ENCODE measurements around the gene STX10.

The STX10 gene

GRCh38 chr19:13138171-13138915, 11.8 kb downstream of the STX10 start:
- Histone ChIP-seq H3K9me3 (ENCODE audit: control insufficient read depth, insufficient read depth, low read length) (no peaks in the 10 kb centered on the region), H3K36me3 (ENCODE audit: insufficient read depth, low read length) (peaks cover 15% of the 10 kb centered on the region), H3K9ac (ENCODE audit: low read depth, low read length) (no peak overlapping the region), H3K4me1 (ENCODE audit: insufficient read depth, low read length) (no peaks in the 10 kb centered on the region; the same call in 1 of the 2 replicates)

- H3K4me1 ChIP-seq (ENCODE audit: insufficient read depth, low read length) = no peaks in the 10 kb centered on the region
- no peaks in the 10 kb centered on the region for H3K9me3 ChIP-seq (ENCODE audit: control insufficient read depth, insufficient read depth, low read length)
- no peak overlapping the region for H3K9ac ChIP-seq (ENCODE audit: low read depth, low read length)
- peaks cover 15% of the 10 kb centered on the region for H3K36me3 ChIP-seq (ENCODE audit: insufficient read depth, low read length)
Observed at GRCh38 chr19:13137290-13137794, 12.8 kb downstream of the STX10 start.

- Histone ChIP-seq H3K9ac (ENCODE audit: low read depth, low read length) (no peak overlapping the region), H3K36me3 (ENCODE audit: insufficient read depth, low read length) (peaks cover 15% of the 10 kb centered on the region), H3K4me1 (ENCODE audit: insufficient read depth, low read length) (no peaks in the 10 kb centered on the region), H3K9me3 (ENCODE audit: control insufficient read depth, insufficient read depth, low read length) (no peaks in the 10 kb centered on the region)
Observed at GRCh38 chr19:13135068-13136062, 14.8 kb downstream of the STX10 start.

- H3K4me1 ChIP-seq (ENCODE audit: insufficient read depth, low read length) = no peaks in the 10 kb centered on the region
- no peak overlapping the region for H3K9ac ChIP-seq (ENCODE audit: low read depth, low read length)
- H3K36me3 ChIP-seq (ENCODE audit: insufficient read depth, low read length) = peaks cover 15% of the 10 kb centered on the region
- no peaks in the 10 kb centered on the region for H3K9me3 ChIP-seq (ENCODE audit: control insufficient read depth, insufficient read depth, low read length)
Observed at GRCh38 chr19:13134626-13135025, 15.5 kb downstream of the STX10 start.

GRCh38 chr19:13133241-13133870, 16.8 kb downstream of the STX10 start:
- Histone ChIP-seq H3K9me3 (ENCODE audit: control insufficient read depth, insufficient read depth, low read length) (no peaks in the 10 kb centered on the region), H3K9ac (ENCODE audit: low read depth, low read length) (no peak overlapping the region), H3K36me3 (ENCODE audit: insufficient read depth, low read length) (peaks cover 15% of the 10 kb centered on the region), H3K4me1 (ENCODE audit: insufficient read depth, low read length) (no peaks in the 10 kb centered on the region)

- peaks cover 10% of the 10 kb centered on the region for H3K36me3 ChIP-seq (ENCODE audit: insufficient read depth, low read length)
Observed at GRCh38 chr19:13132471-13133180, 17.5 kb downstream of the STX10 start.

GRCh38 chr19:13130886-13131490, 19.2 kb downstream of the STX10 start:
- H3K36me3 ChIP-seq (ENCODE audit: insufficient read depth, low read length) = peaks cover 9% of the 10 kb centered on the region

More at GRCh38 chr19:13132471-13133180, 17.5 kb downstream of the STX10 start:
- H3K9me3 ChIP-seq (ENCODE audit: control insufficient read depth, insufficient read depth, low read length) = no peaks in the 10 kb centered on the region
- no peaks in the 10 kb centered on the region for H3K4me1 ChIP-seq (ENCODE audit: insufficient read depth, low read length)
- no peak overlapping the region for H3K9ac ChIP-seq (ENCODE audit: low read depth, low read length)

GRCh38 chr19:13129384-13129783, 20.8 kb downstream of the STX10 start:
- H3K36me3 ChIP-seq (ENCODE audit: insufficient read depth, low read length) = peaks cover 4% of the 10 kb centered on the region; the same call in 1 of the 2 replicates
- H3K4me1 ChIP-seq (ENCODE audit: insufficient read depth, low read length) = no peaks in the 10 kb centered on the region
- no peak overlapping the region for H3K9ac ChIP-seq (ENCODE audit: low read depth, low read length)
- no peaks in the 10 kb centered on the region for H3K9me3 ChIP-seq (ENCODE audit: control insufficient read depth, insufficient read depth, low read length)

More at GRCh38 chr19:13130886-13131490, 19.2 kb downstream of the STX10 start:
- Histone ChIP-seq H3K9ac (ENCODE audit: low read depth, low read length) (no peak overlapping the region), H3K9me3 (ENCODE audit: control insufficient read depth, insufficient read depth, low read length) (no peaks in the 10 kb centered on the region), H3K4me1 (ENCODE audit: insufficient read depth, low read length) (no peaks in the 10 kb centered on the region)

GRCh38 chr19:13128583-13128982, 21.6 kb downstream of the STX10 start:
- Histone ChIP-seq H3K36me3 (ENCODE audit: insufficient read depth, low read length) (peaks cover 2% of the 10 kb centered on the region; the same call in 1 of the 2 replicates), H3K9ac (ENCODE audit: low read depth, low read length) (no peak overlapping the region), H3K9me3 (ENCODE audit: control insufficient read depth, insufficient read depth, low read length) (no peaks in the 10 kb centered on the region), H3K4me1 (ENCODE audit: insufficient read depth, low read length) (no peaks in the 10 kb centered on the region)

- no peaks in the 10 kb centered on the region for H3K9me3 ChIP-seq (ENCODE audit: control insufficient read depth, insufficient read depth, low read length)
- no peaks in the 10 kb centered on the region for H3K4me1 ChIP-seq (ENCODE audit: insufficient read depth, low read length)
- no peaks in the 10 kb centered on the region for H3K36me3 ChIP-seq (ENCODE audit: insufficient read depth, low read length)
- no peak overlapping the region for H3K9ac ChIP-seq (ENCODE audit: low read depth, low read length)
Observed at GRCh38 chr19:13127811-13128575, 22.2 kb downstream of the STX10 start.

GRCh38 chr19:13127051-13127450, 23.1 kb downstream of the STX10 start:
- Histone ChIP-seq H3K36me3 (ENCODE audit: insufficient read depth, low read length) (no peaks in the 10 kb centered on the region), H3K9ac (ENCODE audit: low read depth, low read length) (no peak overlapping the region)

GRCh38 chr19:13122980-13123957, 26.9 kb downstream of the STX10 start:
- Histone ChIP-seq H3K4me1 (ENCODE audit: insufficient read depth, low read length) (peaks cover 30% of the 10 kb centered on the region), H3K36me3 (ENCODE audit: insufficient read depth, low read length) (no peaks in the 10 kb centered on the region), H3K9me3 (ENCODE audit: control insufficient read depth, insufficient read depth, low read length) (no peaks in the 10 kb centered on the region), H3K9ac (ENCODE audit: low read depth, low read length) (no peak overlapping the region)

More at GRCh38 chr19:13127051-13127450, 23.1 kb downstream of the STX10 start:
- H3K4me1 ChIP-seq (ENCODE audit: insufficient read depth, low read length) = peaks cover 3% of the 10 kb centered on the region; the same call in 1 of the 2 replicates
- no peaks in the 10 kb centered on the region for H3K9me3 ChIP-seq (ENCODE audit: control insufficient read depth, insufficient read depth, low read length)

Data from ES-I3 (cell line).